ENCODE measurements around the gene RTP4. TPM values are rescaled to one million over a fixed set of nuclear protein-coding genes. Genes with fewer than 3 reads are reported as not detected.
A peak's percentile ranks its signal among the peaks of the same experiment; 100 is the strongest.

Gene RTP4
- polyA plus RNA-seq: 0.38 to 0.56 TPM (median 0.46 TPM) in 3 replicates
- polyA plus RNA-seq (2011; ENCODE audit: low read depth): 0.29 TPM
- 0.29 and 0.40 TPM in 2 replicates for polyA plus RNA-seq (2011; cell fraction: cytosol; rRNA removed)
- 0.74 and 1.1 TPM in 2 replicates for polyA plus RNA-seq (2011; cell fraction: nucleus; rRNA removed)
- 0.14 and 0.72 TPM in 2 replicates for polyA plus RNA-seq (2012; ENCODE audit: low replicate concordance)
- polyA minus RNA-seq: 0.42 to 0.66 TPM (median 0.52 TPM) in 3 replicates
- not detected for polyA minus RNA-seq (2011; cell fraction: cytosol; rRNA and poly(A)+ RNA removed)
- 0.63 TPM in 1 of 2 replicates, not detected in the other for polyA minus RNA-seq (2011; cell fraction: nucleus; rRNA and poly(A)+ RNA removed)

GRCh38 chr3:187368251-187369088 is at the start of gene RTP4:
RTP4 (plus strand) TSS chr3:187368385; CDS start chr3:187368442, 57 bp downstream.
- peak within 1 kb of the TSS; percentile 82 for H2AFZ ChIP-seq (ENCODE audit: control insufficient read depth, low read length)
- no peaks in the 10 kb centered on the region for H3K36me3 ChIP-seq (ENCODE audit: control insufficient read depth in 2 of 2, extremely low read depth in 1 of 2, insufficient read depth in 2 of 2, low read length in 2 of 2)
- H4K20me1 ChIP-seq (ENCODE audit: control insufficient read depth, extremely low read depth, insufficient read depth, low read length): no peaks in the 10 kb centered on the region
- peak within 1 kb of the TSS in 1 of 3 experiments; percentile 31 for H3K4me3 ChIP-seq (ENCODE audit: control insufficient read depth in 2 of 3, extremely low read depth in 1 of 3, insufficient read depth in 2 of 3, low read depth in 1 of 3, low read length in 3 of 3)
- peaks cover 4% of the 10 kb centered on the region for H3K27me3 ChIP-seq (ENCODE audit: control insufficient read depth, extremely low read depth, insufficient read depth, low read length)
- H3K27ac ChIP-seq (ENCODE audit: control insufficient read depth, insufficient read depth, low read length): peak within 1 kb of the TSS; percentile 0
- H3K79me2 ChIP-seq (ENCODE audit: control insufficient read depth, insufficient read depth, low read length): no peaks in the 10 kb centered on the region
- no peaks in the 10 kb centered on the region for H3K9me1 ChIP-seq (ENCODE audit: control insufficient read depth, extremely low read depth, insufficient read depth, low read length)
- no peak for TF ChIP-seq CTCF (optimal IDR thresholded peaks at IDR 0.05 in 1 of 3, IDR thresholded peaks at IDR 0.05 in 1 of 3, conservative IDR thresholded peaks at IDR 0.05 in 1 of 3; ENCODE audit: extremely low read depth in 1 of 3, insufficient read depth in 2 of 3, low read length in 3 of 3)
- TF ChIP-seq EZH2 (IDR thresholded peaks at IDR 0.05; ENCODE audit: low read length): no peak
- H3K4me1 ChIP-seq (ENCODE audit: control insufficient read depth, extremely low read depth, insufficient read depth, low read length): peaks cover 4% of the 10 kb centered on the region
- DNase-seq (ENCODE audit: low read depth, low spot score): no peak
- FAIRE-seq: peak; percentile 9
- H3K9ac ChIP-seq (ENCODE audit: control insufficient read depth, extremely low read depth, insufficient read depth, low read length): peak within 1 kb of the TSS; percentile 49
- H3K9me3 ChIP-seq (ENCODE audit: control insufficient read depth, low read depth, low read length): no peaks in the 10 kb centered on the region
- dilution Hi-C loops (cut with MboI; ENCODE audit: extremely low pct_ligation_motif_present, low sequenced_read_pairs): no loop called here
- peak within 1 kb of the TSS; percentile 73 for H3K4me2 ChIP-seq (ENCODE audit: control insufficient read depth, extremely low read depth, insufficient read depth, low read depth, low read length)

DNA sequence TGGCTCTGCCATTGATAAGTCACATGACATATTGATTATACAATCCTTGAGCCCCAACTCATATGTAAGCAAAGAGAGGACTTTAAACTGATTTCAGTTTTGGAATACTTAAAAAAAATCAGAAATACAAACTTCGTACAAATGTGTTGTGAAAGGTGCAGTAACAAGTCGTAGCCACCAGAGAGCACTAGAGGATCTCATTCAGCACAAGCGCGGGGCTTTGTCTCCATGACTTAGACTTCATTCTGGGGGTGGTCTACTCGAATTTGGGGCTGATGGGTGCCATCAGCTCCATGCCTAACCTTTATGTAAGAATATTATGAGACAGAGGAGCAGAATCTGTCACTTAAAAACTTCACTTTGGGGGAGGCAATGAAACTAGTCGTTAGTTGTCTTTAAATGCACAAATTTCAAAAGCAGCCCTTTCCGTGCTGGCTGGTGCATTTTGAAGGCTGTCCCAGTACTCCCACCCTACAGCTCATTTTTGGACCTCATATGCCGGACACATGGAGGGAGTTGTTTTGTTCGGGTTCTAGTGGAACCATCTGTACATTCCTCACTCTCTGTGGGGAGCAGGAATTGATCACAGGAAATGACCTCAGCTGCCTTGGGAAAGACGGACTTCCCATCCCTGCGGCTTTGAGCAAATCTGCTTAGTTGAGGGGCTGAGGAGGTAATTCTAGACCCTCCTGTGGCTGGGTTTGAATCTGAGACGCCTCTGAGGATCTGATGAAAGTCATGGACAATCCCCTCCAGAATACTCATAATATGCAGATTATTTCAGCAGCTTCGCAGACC is 49.2 kb upstream of the RTP4 start:
- peak; percentile 7 for DNase-seq (ENCODE audit: low read depth, low spot score)
- peak; percentile 82 for FAIRE-seq
- peak overlapping the region in 2 of 3 experiments; percentile 44 to 58 for H3K4me3 ChIP-seq (ENCODE audit: control insufficient read depth in 2 of 3, extremely low read depth in 1 of 3, insufficient read depth in 2 of 3, low read depth in 1 of 3, low read length in 3 of 3)

More for the DNA sequence above, 49.2 kb upstream of the RTP4 start:
- Histone ChIP-seq H3K27me3 (ENCODE audit: control insufficient read depth, extremely low read depth, insufficient read depth, low read length) (peaks cover 15% of the 10 kb centered on the region), H3K79me2 (ENCODE audit: control insufficient read depth, insufficient read depth, low read length) (no peaks in the 10 kb centered on the region), H2AFZ (ENCODE audit: control insufficient read depth, low read length) (peak overlapping the region; percentile 68), H4K20me1 (ENCODE audit: control insufficient read depth, extremely low read depth, insufficient read depth, low read length) (no peaks in the 10 kb centered on the region), H3K4me1 (ENCODE audit: control insufficient read depth, extremely low read depth, insufficient read depth, low read length) (peaks cover 6% of the 10 kb centered on the region), H3K9me1 (ENCODE audit: control insufficient read depth, extremely low read depth, insufficient read depth, low read length) (no peaks in the 10 kb centered on the region), H3K4me2 (ENCODE audit: control insufficient read depth, extremely low read depth, insufficient read depth, low read depth, low read length) (peak overlapping the region; percentile 86), H3K9ac (ENCODE audit: control insufficient read depth, extremely low read depth, insufficient read depth, low read length) (no peak overlapping the region), H3K9me3 (ENCODE audit: control insufficient read depth, low read depth, low read length) (no peaks in the 10 kb centered on the region), H3K36me3 (ENCODE audit: control insufficient read depth in 2 of 2, extremely low read depth in 1 of 2, insufficient read depth in 2 of 2, low read length in 2 of 2) (no peaks in the 10 kb centered on the region), H3K27ac (ENCODE audit: control insufficient read depth, insufficient read depth, low read length) (no peak overlapping the region)
- dilution Hi-C loops (cut with MboI; ENCODE audit: extremely low pct_ligation_motif_present, low sequenced_read_pairs): loop anchor here (25.0 kb wide), 1 partner anchor 368 kb away; no protein-coding TSS in a partner anchor
- peak; percentile 75 to 85 (median 79) for TF ChIP-seq CTCF (optimal IDR thresholded peaks at IDR 0.05 in 1 of 3, IDR thresholded peaks at IDR 0.05 in 1 of 3, conservative IDR thresholded peaks at IDR 0.05 in 1 of 3; ENCODE audit: extremely low read depth in 1 of 3, insufficient read depth in 2 of 3, low read length in 3 of 3)
- TF ChIP-seq EZH2 (IDR thresholded peaks at IDR 0.05; ENCODE audit: low read length): no peak

Data from keratinocyte (primary cell).